Measurements from ENCODE around the gene FCRL6.

Gene FCRL6

GRCh38 chr1:159838715-159839114 lies 36.6 kb downstream of the FCRL6 start:
- DNase-seq: no peak

DNA sequence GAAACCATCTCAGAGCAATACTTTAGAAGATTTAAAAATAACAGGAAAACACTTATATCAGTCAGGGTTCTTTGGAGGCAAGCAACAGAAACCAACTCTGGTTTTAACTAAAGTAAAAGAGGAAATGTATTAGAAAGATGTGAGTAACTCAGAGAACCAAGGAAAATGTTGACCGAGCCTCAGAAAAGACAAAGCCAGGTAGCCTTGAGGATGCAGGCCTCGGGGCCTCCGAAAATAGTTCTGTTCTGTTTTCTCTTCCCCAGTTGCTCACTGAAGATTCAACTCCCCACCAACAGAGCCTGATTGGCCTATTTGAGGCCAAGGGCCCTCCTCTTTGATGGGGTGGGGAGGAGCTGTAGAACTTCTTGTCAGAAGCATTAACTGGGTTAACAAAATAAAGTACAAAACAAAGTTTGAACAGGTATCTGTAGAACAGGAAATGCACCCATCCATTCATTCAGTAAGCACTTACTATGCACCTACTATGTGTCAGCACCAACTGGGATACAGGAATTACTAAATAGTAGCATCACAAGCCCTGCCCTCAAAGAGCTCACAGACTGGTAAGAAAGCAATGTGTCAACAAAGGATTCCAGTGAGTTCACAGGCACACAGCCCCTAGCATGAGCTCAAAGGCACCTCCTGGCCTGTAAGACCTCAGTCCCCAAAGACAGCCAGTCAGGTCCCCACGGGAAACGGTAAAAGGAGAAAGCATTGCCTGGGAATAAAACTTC lies 37.1 kb downstream of the FCRL6 start:
- no peak for DNase-seq

DNA sequence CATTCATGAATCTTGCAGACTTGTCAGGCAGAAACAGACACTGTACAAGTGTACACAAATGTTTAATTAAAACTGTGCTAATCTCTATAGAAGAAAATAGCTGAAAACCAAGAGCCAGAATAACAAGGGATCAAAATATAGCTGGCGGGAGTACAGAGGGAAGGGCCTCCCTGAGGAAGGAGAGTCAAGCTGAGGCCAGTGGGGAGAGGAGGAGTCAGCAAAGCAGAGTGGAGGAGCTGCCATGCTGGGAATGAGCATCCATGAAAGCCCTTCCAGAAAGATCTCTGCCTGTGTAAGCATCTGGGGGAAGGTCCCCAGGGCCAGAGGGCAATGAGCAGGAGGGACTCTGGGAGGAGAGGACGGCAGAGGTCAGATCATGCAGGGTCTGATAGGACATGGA lies 39.6 kb downstream of the FCRL6 start:
- no peak for DNase-seq

DNA sequence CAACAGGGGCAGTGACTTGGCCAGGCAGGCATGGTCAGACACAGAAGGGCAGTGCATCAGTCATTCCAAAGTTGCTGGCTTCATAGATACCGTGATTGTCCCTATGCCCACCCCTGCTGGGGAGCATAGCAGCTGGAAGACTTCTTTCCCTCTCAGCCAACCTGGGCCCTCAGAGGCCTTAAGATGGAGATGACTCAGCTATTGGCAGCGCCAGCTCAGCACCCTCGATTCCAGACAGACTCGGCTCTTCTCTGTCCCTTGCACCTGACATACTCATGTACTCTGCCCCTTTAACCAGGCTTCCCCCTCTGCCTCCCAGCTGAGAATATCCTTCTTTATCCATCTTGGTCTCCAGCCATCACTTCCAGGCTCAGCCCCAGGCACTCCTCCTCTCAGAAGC lies 41.3 kb downstream of the FCRL6 start:
- DNase-seq: no peak

DNA sequence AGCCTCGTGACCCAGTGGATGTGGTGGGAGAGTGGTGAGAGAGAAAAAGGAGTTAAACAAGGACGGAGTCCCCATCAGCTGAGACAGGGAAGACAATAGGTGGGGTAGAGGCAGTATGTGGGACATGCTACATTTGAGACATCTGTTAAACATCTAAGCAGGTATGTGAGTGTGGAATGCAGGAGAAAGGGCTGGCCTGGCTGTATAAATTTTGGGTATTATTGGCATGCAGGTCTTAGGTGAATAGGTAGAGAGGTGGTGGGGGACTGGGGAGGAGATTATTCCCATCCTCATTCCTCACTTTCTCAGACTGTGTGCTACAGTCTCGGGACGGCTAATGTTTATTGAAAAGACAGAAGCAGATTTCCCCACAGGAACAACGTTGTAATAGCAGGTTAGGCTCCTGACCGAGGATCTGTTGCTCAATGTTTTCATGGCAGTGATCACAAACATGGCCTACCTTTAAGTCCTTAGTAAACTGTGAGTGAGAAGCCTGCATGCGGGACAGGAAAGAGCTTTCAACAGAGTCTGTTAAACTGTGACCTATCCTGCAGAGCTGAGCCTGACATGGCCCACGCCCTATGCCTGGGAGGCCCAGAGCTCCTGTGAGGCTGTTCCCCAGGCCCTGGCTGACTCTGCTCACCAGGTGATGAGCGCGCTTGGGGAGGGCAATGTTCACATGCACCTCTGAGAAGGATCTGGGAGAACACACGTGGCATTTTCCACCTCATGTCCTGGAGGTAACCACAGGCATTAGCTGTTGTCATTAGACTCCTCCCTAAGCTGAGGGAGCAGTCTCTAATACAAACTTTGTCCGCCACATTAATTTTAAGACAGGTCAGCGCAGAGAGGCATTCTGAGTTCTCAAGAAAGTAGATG lies 43.8 kb downstream of the FCRL6 start:
- no peak for DNase-seq

- no peak for DNase-seq
Observed at GRCh38 chr1:159847231-159847630, 45.1 kb downstream of the FCRL6 start.

GRCh38 chr1:159848326-159848725 lies 46.2 kb downstream of the FCRL6 start:
- DNase-seq: no peak

- no peak for DNase-seq
Observed at GRCh38 chr1:159849626-159850366, 47.6 kb downstream of the FCRL6 start.

GRCh38 chr1:159851407-159851806 lies 49.2 kb downstream of the FCRL6 start:
- peak; percentile 22 for DNase-seq

- no peak for DNase-seq
Observed at GRCh38 chr1:159853417-159854115, 51.4 kb downstream of the FCRL6 start.

DNA sequence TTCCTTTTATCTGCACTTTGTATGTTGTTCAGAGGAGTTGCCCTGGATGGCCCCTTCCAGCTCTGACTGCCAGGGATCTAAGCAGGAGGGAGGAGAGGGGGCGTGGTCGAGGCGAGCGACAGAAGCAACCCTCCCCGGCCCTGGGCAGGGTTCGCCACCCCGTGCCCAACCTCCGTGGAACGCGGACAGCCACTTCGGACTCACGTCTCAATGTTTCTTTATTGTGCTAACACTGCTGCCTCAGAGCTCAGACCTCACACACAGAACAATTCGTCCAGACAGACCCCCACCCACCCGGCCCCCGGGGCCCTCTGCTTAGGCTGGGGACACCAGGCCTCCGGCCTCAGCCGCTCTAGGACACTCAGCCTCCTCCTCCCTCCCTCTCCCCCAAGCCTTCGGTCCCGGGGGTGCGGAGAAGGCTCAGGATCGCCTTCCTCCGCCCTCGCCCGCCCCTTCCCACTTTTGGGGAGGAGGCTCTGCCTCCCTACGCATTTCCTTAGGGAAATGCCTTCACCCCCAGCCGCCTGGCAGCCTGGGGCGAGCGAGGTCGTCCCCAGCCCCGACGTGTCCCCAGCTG lies 52.0 kb downstream of the FCRL6 start:
- no peak for DNase-seq

GRCh38 chr1:159854693-159855192 lies 52.6 kb downstream of the FCRL6 start:
- peak; percentile 78 for DNase-seq

- no peak for DNase-seq
Observed at GRCh38 chr1:159855709-159856108, 53.5 kb downstream of the FCRL6 start.

DNA sequence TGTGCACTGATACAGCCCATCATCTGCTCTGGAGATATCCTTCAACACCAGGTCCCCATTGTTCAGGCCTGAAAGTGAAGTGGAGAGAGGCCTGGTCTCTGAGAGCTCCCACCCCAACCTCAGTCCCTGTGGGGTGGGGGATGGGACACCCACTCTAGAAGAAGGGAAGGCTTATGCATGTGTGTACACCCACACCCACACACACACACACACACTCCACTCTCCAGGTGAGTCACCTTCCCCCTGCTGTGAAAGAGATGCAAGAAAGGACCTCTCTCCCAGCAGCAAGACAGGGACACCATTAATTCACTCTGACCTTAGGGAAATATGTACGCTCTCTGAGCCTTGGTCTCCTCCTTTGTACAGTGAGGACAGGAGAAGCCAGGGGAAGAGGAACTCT lies 54.4 kb downstream of the FCRL6 start:
- no peak for DNase-seq

DNA sequence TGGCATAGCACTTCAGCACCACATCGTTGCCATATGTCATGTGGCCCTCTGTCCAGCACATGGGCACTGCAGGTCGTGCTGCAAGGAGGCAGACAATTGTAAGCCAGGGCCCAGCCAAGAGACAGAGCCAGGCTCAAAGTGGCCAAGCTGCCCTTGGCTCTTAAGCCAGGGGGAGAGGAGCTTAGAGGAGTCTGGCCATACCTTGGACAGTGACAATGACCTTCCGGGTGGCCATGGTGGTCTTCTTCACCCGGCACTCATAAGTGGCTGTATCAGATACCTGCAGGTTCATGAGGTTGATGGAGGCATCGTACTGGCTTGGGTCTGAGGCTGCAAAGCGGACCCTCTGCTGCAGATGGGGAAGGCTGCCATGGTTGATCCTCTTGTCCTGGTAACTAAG lies 55.7 kb downstream of the FCRL6 start:
- no peak for DNase-seq

- DNase-seq: no peak
Observed at GRCh38 chr1:159859767-159860322, 57.7 kb downstream of the FCRL6 start.

- no peak for DNase-seq
Observed at GRCh38 chr1:159860456-159860855, 58.3 kb downstream of the FCRL6 start.

GRCh38 chr1:159861218-159861617 lies 59.1 kb downstream of the FCRL6 start:
- no peak for DNase-seq

GRCh38 chr1:159862031-159862430 lies 59.9 kb downstream of the FCRL6 start:
- DNase-seq: no peak

DNA sequence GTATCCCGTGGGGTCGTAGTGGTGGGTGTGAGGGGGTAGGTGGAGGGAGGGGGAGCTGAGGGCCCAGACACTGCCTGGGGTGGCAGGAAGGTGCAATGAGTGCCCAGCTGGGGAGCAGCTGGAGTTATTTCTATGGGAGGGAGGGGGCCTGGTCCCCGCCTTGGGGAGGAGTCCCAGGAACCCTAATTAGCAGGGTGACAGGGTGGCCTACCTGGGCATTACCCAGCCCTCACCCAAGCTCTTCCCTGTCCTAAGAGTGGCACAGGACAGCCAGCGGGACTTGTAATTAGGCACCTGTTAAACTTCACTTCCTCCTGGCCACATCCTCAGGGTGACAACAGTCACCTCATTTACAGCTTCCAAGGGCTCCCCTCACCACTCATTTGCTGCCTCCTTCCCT lies 60.4 kb downstream of the FCRL6 start, which contains the start of gene VSIG8:
VSIG8 (minus strand) TSS at position 101 of the 400 bp plus-strand sequence. CDS start 136 bp downstream, outside the sequence.
- no peak for DNase-seq

DNA sequence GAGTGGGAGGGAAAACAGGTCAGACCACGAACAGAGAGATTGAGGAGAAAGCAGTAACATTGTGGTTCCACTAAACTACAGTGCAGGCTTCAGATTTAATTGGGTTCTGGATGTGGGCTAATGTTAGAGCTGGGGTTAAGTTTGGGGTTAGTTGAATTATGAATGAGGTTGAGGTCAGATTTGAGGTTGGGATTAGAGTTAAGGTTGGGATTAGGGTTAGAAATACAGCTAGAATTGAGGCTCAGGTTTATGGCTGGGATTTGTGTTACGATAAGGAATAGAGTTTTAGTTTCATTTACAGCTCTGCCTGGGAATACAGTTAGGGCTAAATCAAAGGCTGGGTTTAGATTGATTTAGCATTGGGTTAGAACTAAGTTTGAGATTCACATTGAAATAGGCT lies 62.1 kb downstream of the FCRL6 start:
- DNase-seq: no peak

Measured in CD4-positive, alpha-beta T cell treated with Interleukin-4 for 4 hours (primary cell).